HFFc6 (cell line): ENCODE data around the gene VGF. TPM values are rescaled to one million over a fixed set of nuclear protein-coding genes. Genes with fewer than 3 reads are reported as not detected.
"Not testable (repeated sequence)": the region's sequence is repeated elsewhere in the genome, so short reads cannot be mapped to it uniquely, and the experiment has no call there.

Experiments used
- DNase-seq: peaks from one replicate; pipeline ENCODE4 v3.0.0-alpha.2; 2018
- H3K27ac Mint-ChIP-seq: 2 replicates; pipeline ENCODE4 v1.8.0; 2020; ENCODE audit warnings: mild to moderate bottlenecking, mixed read lengths
- H3K27me3 Mint-ChIP-seq: 2 replicates; pipeline ENCODE4 v1.8.0; 2021; ENCODE audit warnings: mild to moderate bottlenecking, moderate library complexity, mixed read lengths; ENCODE audit not compliant: insufficient read depth
- H3K36me3 Mint-ChIP-seq: 2 replicates; pipeline ENCODE4 v1.8.0; 2021; ENCODE audit warnings: low read depth, mixed read lengths
- H3K4me1 Mint-ChIP-seq: 2 replicates; pipeline ENCODE4 v1.8.0; 2020; ENCODE audit warnings: low read depth, mixed read lengths
- H3K4me3 Mint-ChIP-seq: 2 replicates; pipeline ENCODE4 v1.8.0; 2020; ENCODE audit warnings: mild to moderate bottlenecking, moderate library complexity, mixed read lengths
- H3K9me3 Mint-ChIP-seq: 2 replicates; pipeline ENCODE4 v1.8.0; 2020; ENCODE audit warnings: mild to moderate bottlenecking, mixed read lengths
- CTCF ChIP-seq: fragments of 200-600 bp; sonication (generic); IDR thresholded peaks from 2 replicates; pipeline ENCODE4 v1.5.0; 2021; ENCODE audit warnings: antibody characterized with exemption, mild to moderate bottlenecking
- total RNA-seq, 6 experiments: library from RNA; stranded (reverse); fragmentation: NEBNext Ultra II Directional; extraction: Animal tissue kit (Norgen Biotek cat#: 25700); gene quantifications; 2 replicates in 1 of 6; 3 replicates in 5 of 6; pipeline ENCODE4 v1.2.3, GENCODE V29; 2021

VGF gene
- total RNA-seq, 6 experiments from 2014 or later, result 0.19 to 0.78 (median 0.35) TPM

GRCh38 chr7:101207459-101207858 is 42.1 kb upstream of the VGF start:
- Mint-ChIP-seq H3K9me3 (no peaks in the 10 kb centered on the region), H3K36me3 (peaks cover 4% of the 10 kb centered on the region; the same call in 1 of the 2 replicates), H3K27me3 (no peaks in the 10 kb centered on the region; the same call in 1 of the 2 replicates), H3K4me1 (no peaks in the 10 kb centered on the region), H3K4me3 (no peak overlapping the region), H3K27ac (no peak overlapping the region)
- no peak for DNase-seq
- no peak for TF ChIP-seq CTCF

- Mint-ChIP-seq H3K9me3 (no peaks in the 10 kb centered on the region), H3K27me3 (peaks cover 4% of the 10 kb centered on the region), H3K36me3 (peaks cover 4% of the 10 kb centered on the region; the same call in 1 of the 2 replicates), H3K27ac (no peak overlapping the region), H3K4me1 (no peaks in the 10 kb centered on the region), H3K4me3 (no peak overlapping the region)
- no peak for DNase-seq
- TF ChIP-seq CTCF, result no peak
Observed at GRCh38 chr7:101206665-101207042, 41.3 kb upstream of the VGF start.

GRCh38 chr7:101205901-101206664 is 40.7 kb upstream of the VGF start:
- DNase-seq, result no peak
- H3K27me3 Mint-ChIP-seq, result peaks cover 7% of the 10 kb centered on the region

GRCh38 chr7:101203740-101204738 is 38.7 kb upstream of the VGF start:
- H3K9me3 Mint-ChIP-seq, H3K4me3 Mint-ChIP-seq, H3K27ac Mint-ChIP-seq, DNase-seq, H3K36me3 Mint-ChIP-seq, H3K4me1 Mint-ChIP-seq: not testable (repeated sequence)
- peaks cover 18% of the 10 kb centered on the region for H3K27me3 Mint-ChIP-seq

More at GRCh38 chr7:101205901-101206664, 40.7 kb upstream of the VGF start:
- Mint-ChIP-seq H3K27ac (no peak overlapping the region), H3K36me3 (peaks cover 4% of the 10 kb centered on the region; the same call in 1 of the 2 replicates), H3K4me3 (no peak overlapping the region), H3K4me1 (no peaks in the 10 kb centered on the region), H3K9me3 (no peaks in the 10 kb centered on the region)
- no peak for TF ChIP-seq CTCF

GRCh38 chr7:101202603-101202918 is 37.2 kb upstream of the VGF start:
- H3K4me1 Mint-ChIP-seq, result no peaks in the 10 kb centered on the region
- H3K4me3 Mint-ChIP-seq, result no peak overlapping the region
- DNase-seq, result no peak
- H3K9me3 Mint-ChIP-seq, result no peaks in the 10 kb centered on the region
- H3K27me3 Mint-ChIP-seq, result peaks cover 18% of the 10 kb centered on the region
- H3K36me3 Mint-ChIP-seq, result no peaks in the 10 kb centered on the region
- no peak overlapping the region for H3K27ac Mint-ChIP-seq
- no peak for TF ChIP-seq CTCF
